22Rv1 (cell line): Measurements from ENCODE around the gene AFTPH.

Experiments
- H3K27ac ChIP-seq: fragments of 450-650 bp; 2 replicates; pipeline ENCODE4 v1.5.1; 2017
- CTCF ChIP-seq: fragments of 450-650 bp; IDR thresholded peaks from 2 replicates; pipeline ENCODE4 v1.5.1; 2017; ENCODE audit warnings: mild to moderate bottlenecking
- ZFX ChIP-seq: fragments of 450-650 bp; IDR thresholded peaks from 2 replicates; pipeline ENCODE4 v1.6.1; 2017; ENCODE audit warnings: antibody characterized with exemption, borderline replicate concordance

The AFTPH gene

GRCh38 chr2:64500549-64500948 lies 23.6 kb upstream of the AFTPH start:
- no peak overlapping the region for H3K27ac ChIP-seq
- TF ChIP-seq ZFX (no peak), CTCF (no peak)

GRCh38 chr2:64501946-64502345 lies 22.2 kb upstream of the AFTPH start:
- TF ChIP-seq ZFX (no peak), CTCF (no peak)
- no peak overlapping the region for H3K27ac ChIP-seq

- TF ChIP-seq ZFX (no peak), CTCF (no peak)
- no peak overlapping the region for H3K27ac ChIP-seq
These were observed 21.3 kb upstream of the AFTPH start for GRCh38 chr2:64502860-64503259.

GRCh38 chr2:64504774-64505720 lies 19.1 kb upstream of the AFTPH start:
- H3K27ac ChIP-seq: no peak overlapping the region
- TF ChIP-seq CTCF: no peak
- TF ChIP-seq ZFX: no peak

- TF ChIP-seq ZFX (no peak), CTCF (no peak)
- H3K27ac ChIP-seq: no peak overlapping the region
These were observed 17.4 kb upstream of the AFTPH start for GRCh38 chr2:64506686-64507085.

GRCh38 chr2:64514008-64514407 lies 10.1 kb upstream of the AFTPH start:
- H3K27ac ChIP-seq: no peak overlapping the region
- TF ChIP-seq ZFX (no peak), CTCF (no peak)

- no peak overlapping the region for H3K27ac ChIP-seq
- no peak for TF ChIP-seq CTCF
- TF ChIP-seq ZFX: no peak
These were observed 9.0 kb upstream of the AFTPH start for GRCh38 chr2:64515086-64515485.
